HepG2 (cell line): ENCODE measurements around the gene TNIP1.

Experiments used
- AKAP8 ChIP-seq: sonication (generic); formaldehyde crosslinking; IDR thresholded peaks from 2 replicates; pipeline ENCODE4 v1.5.1; 2020; ENCODE audit warnings: mild to moderate bottlenecking, missing genetic modification reagents
- BHLHE40 ChIP-seq: IDR thresholded peaks from 2 replicates; pipeline ENCODE4 v1.6.1; 2011; ENCODE audit warnings: low read length, improper control_type of control experiment
- CEBPB ChIP-seq: IDR thresholded peaks from 2 replicates; pipeline ENCODE4 v1.6.1; 2011; ENCODE audit warnings: low read depth, low read length, improper control_type of control experiment, borderline replicate concordance
- HNRNPUL1 ChIP-seq: fragments of 200-400 bp; formaldehyde crosslinking; IDR thresholded peaks from 2 replicates; pipeline ENCODE4 v1.6.1; 2017; ENCODE audit warnings: low read depth, mild to moderate bottlenecking, low read length, moderate library complexity
- MAFK ChIP-seq, 2 experiments: IDR thresholded peaks in 1 of 2; conservative IDR thresholded peaks in 1 of 2; 2 replicates each; pipeline ENCODE4 v1.6.1; 2011; ENCODE audit warnings: improper control_type of control experiment in 2 of 2, low read length in 2 of 2
- MTA1 ChIP-seq: sonication (generic); formaldehyde crosslinking; IDR thresholded peaks from 2 replicates; pipeline ENCODE4 v1.4.0; 2020; ENCODE audit warnings: missing genetic modification reagents, mild to moderate bottlenecking, borderline replicate concordance
- NFE2L2 ChIP-seq: fragments of 150-350 bp; IDR thresholded peaks from 2 replicates; pipeline ENCODE4 v1.6.1; 2014; ENCODE audit warnings: low read length
- TBL1XR1 ChIP-seq: fragments of 150-350 bp; IDR thresholded peaks from 2 replicates; pipeline ENCODE4 v1.6.1; 2014; ENCODE audit warnings: borderline replicate concordance, low read length; ENCODE audit not compliant: partially characterized antibody
- ZNF317 ChIP-seq: sonication (generic); formaldehyde crosslinking; IDR thresholded peaks from 2 replicates; pipeline ENCODE4 v1.5.0; 2020; ENCODE audit warnings: mild to moderate bottlenecking, missing genetic modification reagents
- TF ChIP-seq, protein P1 (sequence below): sonication (generic); formaldehyde crosslinking; IDR thresholded peaks from 2 replicates; pipeline ENCODE4 v1.5.1; 2020; ENCODE audit warnings: mild to moderate bottlenecking, missing genetic modification reagents, moderate library complexity
- TF ChIP-seq, protein P2 (sequence below): sonication (generic); formaldehyde crosslinking; IDR thresholded peaks from 2 replicates; pipeline ENCODE4 v1.4.0; 2020; ENCODE audit warnings: missing genetic modification reagents

DNA sequence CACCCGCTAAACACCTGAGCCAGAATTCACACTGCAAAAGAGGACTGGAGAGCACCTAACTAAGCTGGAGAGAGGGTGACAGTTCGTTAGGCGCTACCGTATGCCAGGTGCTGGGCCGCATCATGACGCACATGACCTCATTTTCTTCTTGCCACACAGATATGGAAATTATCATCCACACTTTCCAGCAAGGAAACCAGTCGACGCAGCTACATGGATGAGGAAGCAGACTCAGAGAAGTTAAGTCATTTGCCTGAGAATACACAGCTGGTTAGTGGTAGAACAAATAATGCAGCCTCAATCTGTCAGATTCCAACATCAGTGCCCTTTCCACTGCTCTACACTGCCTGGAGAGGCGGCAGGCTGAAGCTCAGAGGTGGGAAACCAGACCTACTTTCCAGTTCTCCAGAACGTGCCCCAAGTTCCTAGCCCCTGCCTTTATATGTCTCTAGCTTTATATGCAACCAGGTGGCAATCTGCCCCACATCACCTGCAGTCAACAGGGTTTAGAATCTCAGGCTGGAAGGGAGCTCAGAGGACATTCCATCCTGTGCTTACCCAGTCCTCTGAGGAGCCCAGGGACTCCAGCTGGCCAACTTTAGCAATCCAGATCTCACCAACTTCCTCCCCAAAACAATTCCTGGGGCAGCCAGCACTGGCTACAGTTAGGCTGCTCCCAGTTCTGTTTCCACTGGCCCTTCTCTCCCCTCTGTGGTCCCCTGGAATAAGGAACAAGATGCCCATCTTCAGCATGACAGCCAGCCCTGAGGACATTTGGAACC, 8.8 kb downstream of the TNIP1 start:
- no peak for TF ChIP-seq BHLHE40
- TF ChIP-seq HNRNPUL1 = no peak
- TF ChIP-seq, protein P1, sequence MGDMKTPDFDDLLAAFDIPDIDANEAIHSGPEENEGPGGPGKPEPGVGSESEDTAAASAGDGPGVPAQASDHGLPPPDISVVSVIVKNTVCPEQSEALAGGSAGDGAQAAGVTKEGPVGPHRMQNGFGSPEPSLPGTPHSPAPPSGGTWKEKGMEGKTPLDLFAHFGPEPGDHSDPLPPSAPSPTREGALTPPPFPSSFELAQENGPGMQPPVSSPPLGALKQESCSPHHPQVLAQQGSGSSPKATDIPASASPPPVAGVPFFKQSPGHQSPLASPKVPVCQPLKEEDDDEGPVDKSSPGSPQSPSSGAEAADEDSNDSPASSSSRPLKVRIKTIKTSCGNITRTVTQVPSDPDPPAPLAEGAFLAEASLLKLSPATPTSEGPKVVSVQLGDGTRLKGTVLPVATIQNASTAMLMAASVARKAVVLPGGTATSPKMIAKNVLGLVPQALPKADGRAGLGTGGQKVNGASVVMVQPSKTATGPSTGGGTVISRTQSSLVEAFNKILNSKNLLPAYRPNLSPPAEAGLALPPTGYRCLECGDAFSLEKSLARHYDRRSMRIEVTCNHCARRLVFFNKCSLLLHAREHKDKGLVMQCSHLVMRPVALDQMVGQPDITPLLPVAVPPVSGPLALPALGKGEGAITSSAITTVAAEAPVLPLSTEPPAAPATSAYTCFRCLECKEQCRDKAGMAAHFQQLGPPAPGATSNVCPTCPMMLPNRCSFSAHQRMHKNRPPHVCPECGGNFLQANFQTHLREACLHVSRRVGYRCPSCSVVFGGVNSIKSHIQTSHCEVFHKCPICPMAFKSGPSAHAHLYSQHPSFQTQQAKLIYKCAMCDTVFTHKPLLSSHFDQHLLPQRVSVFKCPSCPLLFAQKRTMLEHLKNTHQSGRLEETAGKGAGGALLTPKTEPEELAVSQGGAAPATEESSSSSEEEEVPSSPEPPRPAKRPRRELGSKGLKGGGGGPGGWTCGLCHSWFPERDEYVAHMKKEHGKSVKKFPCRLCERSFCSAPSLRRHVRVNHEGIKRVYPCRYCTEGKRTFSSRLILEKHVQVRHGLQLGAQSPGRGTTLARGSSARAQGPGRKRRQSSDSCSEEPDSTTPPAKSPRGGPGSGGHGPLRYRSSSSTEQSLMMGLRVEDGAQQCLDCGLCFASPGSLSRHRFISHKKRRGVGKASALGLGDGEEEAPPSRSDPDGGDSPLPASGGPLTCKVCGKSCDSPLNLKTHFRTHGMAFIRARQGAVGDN (CRISPR knock-in tag) = no peak
- TF ChIP-seq, protein P2, sequence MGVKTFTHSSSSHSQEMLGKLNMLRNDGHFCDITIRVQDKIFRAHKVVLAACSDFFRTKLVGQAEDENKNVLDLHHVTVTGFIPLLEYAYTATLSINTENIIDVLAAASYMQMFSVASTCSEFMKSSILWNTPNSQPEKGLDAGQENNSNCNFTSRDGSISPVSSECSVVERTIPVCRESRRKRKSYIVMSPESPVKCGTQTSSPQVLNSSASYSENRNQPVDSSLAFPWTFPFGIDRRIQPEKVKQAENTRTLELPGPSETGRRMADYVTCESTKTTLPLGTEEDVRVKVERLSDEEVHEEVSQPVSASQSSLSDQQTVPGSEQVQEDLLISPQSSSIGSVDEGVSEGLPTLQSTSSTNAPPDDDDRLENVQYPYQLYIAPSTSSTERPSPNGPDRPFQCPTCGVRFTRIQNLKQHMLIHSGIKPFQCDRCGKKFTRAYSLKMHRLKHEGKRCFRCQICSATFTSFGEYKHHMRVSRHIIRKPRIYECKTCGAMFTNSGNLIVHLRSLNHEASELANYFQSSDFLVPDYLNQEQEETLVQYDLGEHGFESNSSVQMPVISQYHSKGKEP (CRISPR knock-in tag) = no peak
- TF ChIP-seq NFE2L2 = no peak
- TF ChIP-seq AKAP8 (CRISPR knock-in tag) = no peak
- TF ChIP-seq MAFK (conservative IDR thresholded peaks at IDR 0.05 in 1 of 2, IDR thresholded peaks at IDR 0.05 in 1 of 2; ENCODE audit: low read length in 2 of 2) = no peak
- no peak for TF ChIP-seq TBL1XR1
- no peak for TF ChIP-seq MTA1 (CRISPR knock-in tag)
- TF ChIP-seq CEBPB = no peak
- TF ChIP-seq ZNF317 (CRISPR knock-in tag) = no peak
